Measurements from ENCODE around the gene GPHA2. TPM values are rescaled to one million over a fixed set of nuclear protein-coding genes. Genes with fewer than 3 reads are reported as not detected.
A peak's percentile ranks its signal among the peaks of the same experiment; 100 is the strongest.

The GPHA2 gene
- total and polyA plus RNA-seq, 10 of the 15 experiments (the other 5 are each of a cell fraction or from before 2014, with no cell fraction given), result not detected

- FAIRE-seq, result no peak
- peak overlapping the region; percentile 83 for H3K9ac ChIP-seq (ENCODE audit: control insufficient read depth, insufficient read depth, low read length)
- POLR2A ChIA-PET, result interaction anchor here (1.8 kb wide), 1 partner anchor 15 kb away, joined by 9 read pairs; no protein-coding TSS in a partner anchor
These were observed 20.3 kb downstream of the GPHA2 start for GRCh38 chr11:64915376-64915887.

More at GRCh38 chr11:64915376-64915887, 20.3 kb downstream of the GPHA2 start:
- in situ Hi-C loops (cut with MboI), result no loop called here
- SMC1A ChIA-PET (ENCODE audit: uncharacterized antibody, unreplicated experiment), result interaction anchor here (0.6 to 2.5 kb wide), 3 partner anchors 67 to 97 kb away, joined by 3 to 11 read pairs (median 4); no protein-coding TSS in a partner anchor
- intact Hi-C loops (cut with micrococcal nuclease; ENCODE audit: unreplicated experiment), result loop anchor here (5.0 kb wide), 1 partner anchor 197 kb away; the partner anchor contains the start of gene TM7SF2
- Histone ChIP-seq H3K36me3 (ENCODE audit: control insufficient read depth in 2 of 2, insufficient read depth in 2 of 2, low read length in 1 of 2) (peaks cover 0 to 4% of the 10 kb centered on the region in 2 experiments; a peak in 3 of 4 replicates), H3K4me1 (ENCODE audit: control insufficient read depth, insufficient read depth, low read length) (peaks cover 6% of the 10 kb centered on the region), H3K9me3 (replicated peaks; ENCODE audit: control insufficient read depth, insufficient read depth, low read length) (no peaks in the 10 kb centered on the region), H4K20me1 (ENCODE audit: control insufficient read depth, insufficient read depth) (no peaks in the 10 kb centered on the region), H2AFZ (ENCODE audit: control insufficient read depth, low read depth, low read length) (no peak overlapping the region), H3K4me3 (peak overlapping the region; percentile 86; the same call in 1 of the 2 replicates), H3K27me3 (replicated peaks in 1 of 2; ENCODE audit: control insufficient read depth in 2 of 2, insufficient read depth in 2 of 2, low read length in 1 of 2) (no peaks in the 10 kb centered on the region), H3K27ac (ENCODE audit: control insufficient read depth, insufficient read depth) (peak overlapping the region; percentile 91), H3K79me2 (ENCODE audit: control insufficient read depth, insufficient read depth, low read length) (peaks cover 11% of the 10 kb centered on the region), H3K4me2 (ENCODE audit: control insufficient read depth, insufficient read depth) (peak overlapping the region; percentile 94)
- no TSS peak for BruUV-seq (replicated peaks)
- no peak for ATAC-seq
- RAD21 ChIA-PET (ENCODE audit: unreplicated experiment), result interaction anchor here (1.0 to 1.1 kb wide), 2 partner anchors 21 to 68 kb away, joined by 3 read pairs; no protein-coding TSS in a partner anchor
- DNase-seq (ENCODE audit: low read depth, low spot score), result no peak
- 52% methylated on average over 7 of the region's 7 CpGs for WGBS (ENCODE audit: insufficient coverage, insufficient replicate concordance, low lambda C conversion rate, missing lambda C conversion rate)
- TF ChIP-seq CEBPB (IDR thresholded peaks at IDR 0.05; ENCODE audit: borderline replicate concordance in 1 of 2, low read depth in 2 of 2, low read length in 2 of 2), result no peak
- no peak for TF ChIP-seq BCLAF1 (IDR thresholded peaks at IDR 0.05)
- no peak for TF ChIP-seq CBX5 (IDR thresholded peaks at IDR 0.05; ENCODE audit: low read depth)
- TF ChIP-seq SPI1 (IDR thresholded peaks at IDR 0.05; ENCODE audit: borderline replicate concordance, insufficient read depth, low read depth, low read length), result peak; percentile 40; the same call in 1 of the 2 replicates
- no peak for TF ChIP-seq CHD1 (IDR thresholded peaks at IDR 0.05; ENCODE audit: low read depth, low read length)
- no peak for TF ChIP-seq KDM1A (IDR thresholded peaks at IDR 0.05; ENCODE audit: borderline replicate concordance)
- no peak for TF ChIP-seq NFIC (IDR thresholded peaks at IDR 0.05; ENCODE audit: low read depth, low read length)
- CTCF ChIA-PET, result interaction anchor here (0.7 to 1.7 kb wide), 3 partner anchors 67 to 217 kb away, joined by 3 to 6 read pairs (median 3); no protein-coding TSS in a partner anchor

Measured in GM12878 (cell line).